OCI-LY1 (cell line): Measurements from ENCODE around the gene KLK14.

Experiments
- H2AFZ ChIP-seq: fragments of 200-600 bp; sonication (generic), shearing (Covaris generic); 2 replicates; pipeline ENCODE4 v1.6.0; 2014; ENCODE audit warnings: antibody characterized with exemption, mild to moderate bottlenecking, low read length
- H3F3A ChIP-seq: fragments of 200-600 bp; sonication (generic), shearing (Covaris generic); 2 replicates; pipeline ENCODE4 v1.6.0; 2014; ENCODE audit warnings: mild to moderate bottlenecking, antibody characterized with exemption, low read length, moderate library complexity; ENCODE audit not compliant: insufficient read depth
- H3K27ac ChIP-seq: fragments of 200-600 bp; sonication (generic); 2 replicates; pipeline ENCODE4 v1.5.1; 2014; ENCODE audit warnings: low read length, mixed run types, mild to moderate bottlenecking, low read depth; ENCODE audit not compliant: poor library complexity, severe bottlenecking
- H3K27me3 ChIP-seq: fragments of 200-600 bp; sonication (generic); 2 replicates; pipeline ENCODE4 v1.6.0; 2014; ENCODE audit warnings: antibody characterized with exemption, mild to moderate bottlenecking, low read length, moderate library complexity; ENCODE audit not compliant: insufficient read depth
- H3K36me3 ChIP-seq: fragments of 200-600 bp; sonication (generic); 2 replicates; pipeline ENCODE4 v1.6.1; 2014; ENCODE audit warnings: mild to moderate bottlenecking, antibody characterized with exemption, low read length, moderate library complexity, mixed read lengths; ENCODE audit not compliant: insufficient read depth
- H3K4me1 ChIP-seq: fragments of 200-600 bp; sonication (generic); 2 replicates; pipeline ENCODE4 v1.5.1; 2014; ENCODE audit warnings: mild to moderate bottlenecking, low read length, moderate library complexity; ENCODE audit not compliant: insufficient read depth, severe bottlenecking
- H3K4me2 ChIP-seq: fragments of 200-600 bp; sonication (generic), shearing (Covaris generic); 2 replicates; pipeline ENCODE4 v1.6.1; 2014; ENCODE audit warnings: low read length
- H3K4me3 ChIP-seq: fragments of 200-600 bp; sonication (generic); 2 replicates; pipeline ENCODE4 v1.5.1; 2014; ENCODE audit warnings: low read length, low read depth, mild to moderate bottlenecking, mixed read lengths; ENCODE audit not compliant: poor library complexity, severe bottlenecking
- H3K79me2 ChIP-seq: fragments of 200-600 bp; shearing (Covaris generic); 2 replicates; pipeline ENCODE4 v1.6.1; 2016; ENCODE audit warnings: mixed run types, low read length, mixed read lengths; ENCODE audit not compliant: insufficient read depth
- H3K9ac ChIP-seq: fragments of 200-600 bp; sonication (generic), shearing (Covaris generic); 2 replicates; pipeline ENCODE4 v1.6.1; 2014; ENCODE audit warnings: mild to moderate bottlenecking, low read length, mixed read lengths
- H3K9me2 ChIP-seq: fragments of 200-600 bp; sonication (generic), shearing (Covaris generic); 2 replicates; pipeline ENCODE4 v1.6.1; 2014; ENCODE audit warnings: low read depth, mild to moderate bottlenecking, low read length, mixed read lengths
- H3K9me3 ChIP-seq: fragments of 200-600 bp; shearing (Covaris generic); 2 replicates; pipeline ENCODE4 v1.6.1; 2014; ENCODE audit warnings: low read length, mixed read lengths
- H4K20me1 ChIP-seq: fragments of 200-600 bp; sonication (generic), shearing (Covaris generic); 2 replicates; pipeline ENCODE4 v1.6.0; 2016; ENCODE audit warnings: mild to moderate bottlenecking, low read length; ENCODE audit not compliant: insufficient read depth
- EZH2 ChIP-seq: fragments of 200-600 bp; sonication (generic), shearing (Covaris generic); IDR thresholded peaks from 2 replicates; pipeline ENCODE4 v1.8.0; 2017; ENCODE audit warnings: borderline replicate concordance, mixed run types, mild to moderate bottlenecking, antibody characterized with exemption, low read length, moderate library complexity, mixed read lengths
- TF ChIP-seq, protein P1 (sequence below): fragments of 200-600 bp; sonication (generic), shearing (Covaris generic); IDR thresholded peaks from 2 replicates; pipeline ENCODE4 v1.5.1; 2017; ENCODE audit warnings: mild to moderate bottlenecking, antibody characterized with exemption, low read length, moderate library complexity, mixed read lengths

KLK14 gene

DNA sequence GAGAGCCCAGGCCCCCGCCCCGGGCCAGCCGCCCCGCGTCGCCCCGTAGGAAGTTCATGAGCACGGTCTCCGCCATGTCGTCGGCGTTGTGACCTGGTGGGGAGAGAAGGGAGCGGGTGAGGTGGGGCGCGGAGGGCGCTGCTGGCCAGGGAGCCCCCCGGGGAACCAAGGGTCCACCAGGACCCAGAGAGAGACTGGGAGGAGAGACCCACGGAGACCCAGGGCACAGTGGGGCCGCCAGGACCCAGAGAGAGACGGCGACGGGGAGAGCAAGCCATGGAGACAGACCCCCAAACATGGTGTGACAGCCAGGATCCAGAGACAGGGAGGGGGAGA is 16.3 kb upstream of the KLK14 start:
- no peaks in the 10 kb centered on the region for H3K79me2 ChIP-seq
- H3K9me3 ChIP-seq: no peaks in the 10 kb centered on the region
- no peak for TF ChIP-seq EZH2
- TF ChIP-seq, protein P1, sequence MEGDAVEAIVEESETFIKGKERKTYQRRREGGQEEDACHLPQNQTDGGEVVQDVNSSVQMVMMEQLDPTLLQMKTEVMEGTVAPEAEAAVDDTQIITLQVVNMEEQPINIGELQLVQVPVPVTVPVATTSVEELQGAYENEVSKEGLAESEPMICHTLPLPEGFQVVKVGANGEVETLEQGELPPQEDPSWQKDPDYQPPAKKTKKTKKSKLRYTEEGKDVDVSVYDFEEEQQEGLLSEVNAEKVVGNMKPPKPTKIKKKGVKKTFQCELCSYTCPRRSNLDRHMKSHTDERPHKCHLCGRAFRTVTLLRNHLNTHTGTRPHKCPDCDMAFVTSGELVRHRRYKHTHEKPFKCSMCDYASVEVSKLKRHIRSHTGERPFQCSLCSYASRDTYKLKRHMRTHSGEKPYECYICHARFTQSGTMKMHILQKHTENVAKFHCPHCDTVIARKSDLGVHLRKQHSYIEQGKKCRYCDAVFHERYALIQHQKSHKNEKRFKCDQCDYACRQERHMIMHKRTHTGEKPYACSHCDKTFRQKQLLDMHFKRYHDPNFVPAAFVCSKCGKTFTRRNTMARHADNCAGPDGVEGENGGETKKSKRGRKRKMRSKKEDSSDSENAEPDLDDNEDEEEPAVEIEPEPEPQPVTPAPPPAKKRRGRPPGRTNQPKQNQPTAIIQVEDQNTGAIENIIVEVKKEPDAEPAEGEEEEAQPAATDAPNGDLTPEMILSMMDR: no peak
- no peaks in the 10 kb centered on the region for H3F3A ChIP-seq
- no peaks in the 10 kb centered on the region for H4K20me1 ChIP-seq
- H3K27ac ChIP-seq: no peak overlapping the region
- H3K4me2 ChIP-seq: no peak overlapping the region
- H3K27me3 ChIP-seq: no peaks in the 10 kb centered on the region
- no peaks in the 10 kb centered on the region for H3K9me2 ChIP-seq
- no peaks in the 10 kb centered on the region for H3K4me1 ChIP-seq
- no peak overlapping the region for H2AFZ ChIP-seq
- H3K36me3 ChIP-seq: peaks cover 43% of the 10 kb centered on the region
- H3K9ac ChIP-seq: no peak overlapping the region
- H3K4me3 ChIP-seq: no peak overlapping the region

DNA sequence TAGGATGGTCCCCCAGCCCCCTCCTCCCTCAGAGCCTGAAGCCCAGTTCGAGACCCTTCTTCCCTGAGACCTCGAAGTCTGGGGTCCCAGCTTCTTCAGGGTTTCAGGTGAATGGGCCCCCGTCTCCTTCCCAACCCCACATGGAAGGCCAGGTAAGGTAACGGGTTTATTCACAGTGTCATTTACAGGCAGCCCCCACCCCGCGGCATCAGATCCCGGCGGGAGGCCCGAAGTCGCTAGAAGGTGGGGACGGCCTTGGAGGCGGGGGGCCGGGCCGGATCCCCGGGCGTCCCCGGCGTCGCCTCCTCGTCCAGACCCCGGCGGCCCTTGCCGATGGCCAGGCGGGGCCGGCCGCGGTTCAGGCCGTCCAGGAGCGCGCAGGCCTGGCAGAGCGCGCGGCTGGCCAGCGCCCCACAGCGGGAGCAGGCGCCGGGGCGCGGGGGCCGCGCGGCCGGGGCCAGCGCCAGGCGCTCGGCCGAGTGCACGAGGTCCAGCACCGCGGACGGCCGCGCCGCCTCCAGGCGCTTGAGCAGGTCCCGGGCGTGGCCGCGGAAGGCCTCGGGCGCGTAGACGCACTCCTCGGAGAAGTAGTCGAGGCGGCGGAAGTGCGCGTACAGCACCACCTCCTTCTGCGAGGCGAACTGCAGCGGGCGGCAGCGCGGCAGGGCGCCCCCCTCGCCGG is 15.8 kb upstream of the KLK14 start:
- Histone ChIP-seq H3K4me3 (no peak overlapping the region), H2AFZ (no peak overlapping the region), H3K4me1 (no peaks in the 10 kb centered on the region), H4K20me1 (no peaks in the 10 kb centered on the region), H3K27me3 (no peaks in the 10 kb centered on the region), H3K9ac (no peak overlapping the region), H3F3A (no peaks in the 10 kb centered on the region), H3K9me3 (no peaks in the 10 kb centered on the region), H3K79me2 (no peaks in the 10 kb centered on the region), H3K36me3 (peaks cover 38% of the 10 kb centered on the region), H3K27ac (no peak overlapping the region), H3K9me2 (no peaks in the 10 kb centered on the region), H3K4me2 (no peak overlapping the region)
- TF ChIP-seq, protein P1: no peak
- TF ChIP-seq EZH2: no peak

DNA sequence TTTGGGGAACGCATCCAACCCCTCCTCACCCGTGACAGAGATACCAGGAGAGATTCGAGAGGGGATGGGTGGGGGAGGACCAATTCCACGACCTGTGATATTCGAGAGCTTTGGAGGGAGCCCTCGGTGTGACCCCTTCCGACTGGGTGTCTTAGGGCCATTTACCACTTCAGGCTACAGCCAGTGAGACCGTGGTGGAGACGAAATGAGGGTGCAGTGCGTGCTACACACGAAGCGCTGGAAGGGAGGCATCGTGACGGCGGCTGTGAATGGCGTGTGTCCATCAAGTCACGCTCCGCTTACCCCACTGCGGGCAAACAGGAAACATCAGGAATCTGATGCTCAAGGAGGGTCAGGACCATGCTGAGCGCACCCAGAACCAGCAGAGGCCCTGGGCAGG is 15.1 kb upstream of the KLK14 start:
- Histone ChIP-seq H3K9me2 (no peaks in the 10 kb centered on the region), H3K36me3 (peaks cover 33% of the 10 kb centered on the region), H3K4me3 (no peak overlapping the region), H3K79me2 (no peaks in the 10 kb centered on the region), H3K9me3 (no peaks in the 10 kb centered on the region), H3K27me3 (no peaks in the 10 kb centered on the region), H3F3A (no peaks in the 10 kb centered on the region), H3K4me2 (no peak overlapping the region), H3K4me1 (no peaks in the 10 kb centered on the region), H3K27ac (no peak overlapping the region), H3K9ac (no peak overlapping the region), H2AFZ (no peak overlapping the region), H4K20me1 (no peaks in the 10 kb centered on the region)
- TF ChIP-seq, protein P1: no peak
